ENCODE measurements around the gene ELMO1.

DNA sequence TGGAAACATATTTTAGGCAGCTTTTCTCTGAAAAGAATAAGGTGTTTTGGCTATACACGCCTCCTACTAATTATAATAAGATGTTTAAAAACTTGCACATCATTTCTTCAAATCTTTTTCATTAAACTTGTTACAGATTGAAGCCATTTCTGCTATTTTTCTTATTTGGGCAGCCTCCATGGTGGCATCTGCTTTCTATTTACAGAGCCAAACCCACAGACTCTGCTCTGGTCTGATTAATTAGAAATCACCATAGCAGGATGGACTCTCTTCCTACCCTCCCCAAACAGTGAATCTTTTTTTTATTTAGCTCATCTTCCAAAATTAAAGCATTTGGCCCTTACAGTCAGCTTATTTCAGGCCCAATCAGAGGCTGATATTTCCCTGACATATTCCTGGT lies 638.6 kb downstream of the ELMO1 start:
- TF ChIP-seq, protein P1, sequence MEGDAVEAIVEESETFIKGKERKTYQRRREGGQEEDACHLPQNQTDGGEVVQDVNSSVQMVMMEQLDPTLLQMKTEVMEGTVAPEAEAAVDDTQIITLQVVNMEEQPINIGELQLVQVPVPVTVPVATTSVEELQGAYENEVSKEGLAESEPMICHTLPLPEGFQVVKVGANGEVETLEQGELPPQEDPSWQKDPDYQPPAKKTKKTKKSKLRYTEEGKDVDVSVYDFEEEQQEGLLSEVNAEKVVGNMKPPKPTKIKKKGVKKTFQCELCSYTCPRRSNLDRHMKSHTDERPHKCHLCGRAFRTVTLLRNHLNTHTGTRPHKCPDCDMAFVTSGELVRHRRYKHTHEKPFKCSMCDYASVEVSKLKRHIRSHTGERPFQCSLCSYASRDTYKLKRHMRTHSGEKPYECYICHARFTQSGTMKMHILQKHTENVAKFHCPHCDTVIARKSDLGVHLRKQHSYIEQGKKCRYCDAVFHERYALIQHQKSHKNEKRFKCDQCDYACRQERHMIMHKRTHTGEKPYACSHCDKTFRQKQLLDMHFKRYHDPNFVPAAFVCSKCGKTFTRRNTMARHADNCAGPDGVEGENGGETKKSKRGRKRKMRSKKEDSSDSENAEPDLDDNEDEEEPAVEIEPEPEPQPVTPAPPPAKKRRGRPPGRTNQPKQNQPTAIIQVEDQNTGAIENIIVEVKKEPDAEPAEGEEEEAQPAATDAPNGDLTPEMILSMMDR (IDR thresholded peaks at IDR 0.05), result no peak
- TF ChIP-seq POLR2A (IDR thresholded peaks at IDR 0.05), result no peak

Measured in ovary (tissue), 3 donors.